Suprapubic skin (tissue), 3 donors: ENCODE measurements around the gene RAB3B.

Experiments used
- CTCF ChIP-seq, 2 donors: fragments of 200-600 bp in 1 of 2; fragments of 450-650 bp in 1 of 2; sonication (generic) in 1 of 2; IDR thresholded peaks; one replicate each; pipeline ENCODE4 v1.5.1; 2016 to 2019; ENCODE audit warnings: antibody characterized with exemption in 2 of 2, mild to moderate bottlenecking in 1 of 2, moderate library complexity in 1 of 2
- EP300 ChIP-seq: sonication (generic); formaldehyde crosslinking; IDR thresholded peaks from one replicate; pipeline ENCODE4 v1.6.1; 2017; ENCODE audit warnings: antibody characterized with exemption

GRCh38 chr1:51937112-51937511 lies 53.4 kb downstream of the RAB3B start:
- TF ChIP-seq EP300 (no peak), CTCF (IDR thresholded peaks at IDR 0.05) (no peak)
